SK-N-SH treated with all-trans-retinoic acid at 6 μM for 48 hours (cell line): ENCODE data around the gene ARL15.
"Not testable (repeated sequence)": the region's sequence is repeated elsewhere in the genome, so short reads cannot be mapped to it uniquely, and the experiment has no call there.

Experiments
- ATAC-seq: fragments of 200-7000 bp; cut with Tn5 transposase; 3 replicates; pipeline ENCODE4 v1.9.1; 2020; ENCODE audit warnings: mild to moderate bottlenecking, moderate library complexity
- ARNTL ChIP-seq: fragments of 450-650 bp; formaldehyde crosslinking; IDR thresholded peaks from 2 replicates; pipeline ENCODE4 v1.5.0; 2020; ENCODE audit warnings: low read depth, mild to moderate bottlenecking, moderate library complexity, borderline replicate concordance
- BACH2 ChIP-seq: fragments of 250-450 bp; sonication (Bioruptor Pico); IDR thresholded peaks from 2 replicates; pipeline ENCODE4 v1.9.0; 2021; ENCODE audit warnings: mild to moderate bottlenecking, borderline replicate concordance
- ESRRG ChIP-seq: fragments of 250-450 bp; sonication (Bioruptor Pico); IDR thresholded peaks from 2 replicates; pipeline ENCODE4 v1.6.1; 2021; ENCODE audit warnings: mild to moderate bottlenecking
- GLIS3 ChIP-seq: fragments of 250-450 bp; sonication (Bioruptor Pico); IDR thresholded peaks from 2 replicates; pipeline ENCODE4 v1.5.0; 2020; ENCODE audit warnings: mild to moderate bottlenecking, moderate library complexity
- OSR1 ChIP-seq: fragments of 250-450 bp; sonication (Bioruptor Pico); IDR thresholded peaks from 2 replicates; pipeline ENCODE4 v1.8.0; 2022; ENCODE audit warnings: moderate library complexity, mild to moderate bottlenecking, inconsistent platforms
- PPARA ChIP-seq: fragments of 250-450 bp; sonication (Bioruptor Pico); IDR thresholded peaks from 2 replicates; pipeline ENCODE4 v1.5.0; 2020; ENCODE audit warnings: mild to moderate bottlenecking, borderline replicate concordance
- SNAI2 ChIP-seq: fragments of 250-450 bp; sonication (Bioruptor Pico); IDR thresholded peaks from 2 replicates; pipeline ENCODE4 v1.5.0; 2020; ENCODE audit warnings: mild to moderate bottlenecking, moderate library complexity
- ZC3H10 ChIP-seq: fragments of 250-450 bp; sonication (Bioruptor Pico); IDR thresholded peaks from 2 replicates; pipeline ENCODE4 v1.5.1; 2021; ENCODE audit warnings: mild to moderate bottlenecking, moderate library complexity
- ZFP3 ChIP-seq: fragments of 250-450 bp; sonication (Bioruptor Pico); IDR thresholded peaks from 2 replicates; pipeline ENCODE4 v1.5.0; 2020; ENCODE audit warnings: mild to moderate bottlenecking, moderate library complexity
- ZFP30 ChIP-seq: fragments of 450-650 bp; formaldehyde crosslinking; IDR thresholded peaks from 2 replicates; pipeline ENCODE4 v1.5.0; 2022; ENCODE audit warnings: mild to moderate bottlenecking, moderate library complexity
- ZNF565 ChIP-seq: fragments of 450-650 bp; formaldehyde crosslinking; conservative IDR thresholded peaks from 2 replicates; pipeline ENCODE4 v1.5.0; 2020; ENCODE audit warnings: low read depth, mild to moderate bottlenecking, moderate library complexity
- ZNF70 ChIP-seq: fragments of 450-650 bp; formaldehyde crosslinking; IDR thresholded peaks from 2 replicates; pipeline ENCODE4 v1.5.0; 2020; ENCODE audit warnings: mild to moderate bottlenecking, moderate library complexity
- ZNF8 ChIP-seq: fragments of 450-650 bp; formaldehyde crosslinking; IDR thresholded peaks from 2 replicates; pipeline ENCODE4 v1.5.0; 2020; ENCODE audit warnings: mild to moderate bottlenecking, moderate library complexity
- TF ChIP-seq, protein P1 (sequence below): fragments of 250-450 bp; sonication (Bioruptor Pico); IDR thresholded peaks from 2 replicates; pipeline ENCODE4 v1.5.1; 2021; ENCODE audit warnings: mild to moderate bottlenecking, moderate library complexity
- TF ChIP-seq, protein P2 (sequence below): fragments of 250-450 bp; sonication (Bioruptor Pico); IDR thresholded peaks from 2 replicates; pipeline ENCODE4 v1.5.1; 2020; ENCODE audit warnings: low read depth, mild to moderate bottlenecking, moderate library complexity
- TF ChIP-seq, protein P3 (sequence below): fragments of 250-450 bp; sonication (Bioruptor Pico); IDR thresholded peaks from 2 replicates; pipeline ENCODE4 v1.8.0; 2021; ENCODE audit warnings: low read depth, mild to moderate bottlenecking, moderate library complexity, borderline replicate concordance
- TF ChIP-seq, protein P4 (sequence below): fragments of 250-450 bp; sonication (Bioruptor Pico); IDR thresholded peaks from 2 replicates; pipeline ENCODE4 v1.5.0; 2020; ENCODE audit warnings: mild to moderate bottlenecking, moderate library complexity
- TF ChIP-seq, protein P5 (sequence below): fragments of 250-450 bp; sonication (Bioruptor Pico); IDR thresholded peaks from 2 replicates; pipeline ENCODE4 v1.8.0; 2020; ENCODE audit warnings: mild to moderate bottlenecking, moderate library complexity, borderline replicate concordance

Gene ARL15

DNA sequence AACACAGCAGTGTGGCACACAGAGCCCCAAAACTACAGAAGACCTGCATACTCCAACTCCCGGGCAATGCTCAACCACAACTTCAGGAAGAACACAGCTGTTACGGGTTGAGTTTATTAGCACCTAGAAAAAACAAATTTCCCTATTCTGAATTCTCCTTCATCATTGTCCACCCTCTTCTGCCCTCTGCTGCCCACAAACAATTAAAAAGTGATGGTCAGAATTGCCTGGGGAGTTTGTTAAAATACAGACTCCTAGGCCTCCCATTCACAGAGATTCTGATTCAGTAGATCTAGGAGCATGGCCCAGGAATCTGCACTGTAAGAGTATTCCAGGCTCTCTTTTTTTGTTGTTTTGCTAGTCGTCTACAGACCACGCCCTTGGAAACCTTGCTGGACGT lies 439.3 kb downstream of the ARL15 start (continued):
- TF ChIP-seq, protein P1, sequence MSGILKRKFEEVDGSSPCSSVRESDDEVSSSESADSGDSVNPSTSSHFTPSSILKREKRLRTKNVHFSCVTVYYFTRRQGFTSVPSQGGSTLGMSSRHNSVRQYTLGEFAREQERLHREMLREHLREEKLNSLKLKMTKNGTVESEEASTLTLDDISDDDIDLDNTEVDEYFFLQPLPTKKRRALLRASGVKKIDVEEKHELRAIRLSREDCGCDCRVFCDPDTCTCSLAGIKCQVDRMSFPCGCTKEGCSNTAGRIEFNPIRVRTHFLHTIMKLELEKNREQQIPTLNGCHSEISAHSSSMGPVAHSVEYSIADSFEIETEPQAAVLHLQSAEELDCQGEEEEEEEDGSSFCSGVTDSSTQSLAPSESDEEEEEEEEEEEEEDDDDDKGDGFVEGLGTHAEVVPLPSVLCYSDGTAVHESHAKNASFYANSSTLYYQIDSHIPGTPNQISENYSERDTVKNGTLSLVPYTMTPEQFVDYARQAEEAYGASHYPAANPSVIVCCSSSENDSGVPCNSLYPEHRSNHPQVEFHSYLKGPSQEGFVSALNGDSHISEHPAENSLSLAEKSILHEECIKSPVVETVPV (CRISPR knock-in tag): no peak
- TF ChIP-seq, protein P2, sequence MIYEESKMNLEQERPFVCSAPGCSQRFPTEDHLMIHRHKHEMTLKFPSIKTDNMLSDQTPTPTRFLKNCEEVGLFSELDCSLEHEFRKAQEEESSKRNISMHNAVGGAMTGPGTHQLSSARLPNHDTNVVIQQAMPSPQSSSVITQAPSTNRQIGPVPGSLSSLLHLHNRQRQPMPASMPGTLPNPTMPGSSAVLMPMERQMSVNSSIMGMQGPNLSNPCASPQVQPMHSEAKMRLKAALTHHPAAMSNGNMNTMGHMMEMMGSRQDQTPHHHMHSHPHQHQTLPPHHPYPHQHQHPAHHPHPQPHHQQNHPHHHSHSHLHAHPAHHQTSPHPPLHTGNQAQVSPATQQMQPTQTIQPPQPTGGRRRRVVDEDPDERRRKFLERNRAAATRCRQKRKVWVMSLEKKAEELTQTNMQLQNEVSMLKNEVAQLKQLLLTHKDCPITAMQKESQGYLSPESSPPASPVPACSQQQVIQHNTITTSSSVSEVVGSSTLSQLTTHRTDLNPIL (CRISPR knock-in tag): no peak
- TF ChIP-seq ZNF70 (no peak), ZFP3 (CRISPR knock-in tag) (no peak)

DNA sequence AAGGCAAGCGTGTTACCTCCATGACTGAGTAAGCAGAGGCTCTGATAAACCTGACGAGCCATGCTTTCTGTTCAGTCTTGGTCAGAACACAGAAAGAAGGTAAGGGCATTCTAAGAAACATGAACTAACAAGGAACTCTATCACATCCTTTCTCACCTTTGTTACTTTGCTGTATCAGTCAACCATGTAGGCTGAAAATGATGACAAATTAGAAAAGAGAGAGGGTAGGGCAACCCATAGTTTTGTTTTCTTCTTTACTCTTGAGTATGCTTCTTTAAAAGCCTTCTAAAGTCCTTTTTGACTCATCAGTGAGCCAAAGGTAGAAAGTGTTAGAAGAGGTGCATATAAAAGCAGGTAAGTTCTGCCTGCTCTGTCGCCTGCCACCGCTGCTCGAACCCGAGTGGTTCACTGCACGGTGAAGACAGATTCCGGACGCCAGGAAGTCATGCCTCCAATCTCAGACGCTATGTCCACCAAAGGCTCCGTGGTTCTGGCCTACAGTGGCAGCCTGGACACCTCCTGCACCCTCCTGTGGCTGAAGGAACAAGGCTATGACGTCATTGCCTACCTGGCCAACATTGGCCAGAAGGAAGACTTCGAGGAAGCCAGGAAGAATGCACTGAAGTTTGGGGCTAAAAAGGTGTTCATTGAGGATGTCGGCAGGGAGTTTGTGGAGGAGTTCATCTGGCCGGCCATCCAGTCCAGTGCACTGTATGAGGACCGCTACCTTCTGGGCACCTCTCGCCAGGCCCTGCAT lies 451.5 kb downstream of the ARL15 start:
- TF ChIP-seq ESRRG (CRISPR knock-in tag) (no peak), ZNF70 (no peak), GLIS3 (CRISPR knock-in tag) (no peak)
- TF ChIP-seq, protein P3, sequence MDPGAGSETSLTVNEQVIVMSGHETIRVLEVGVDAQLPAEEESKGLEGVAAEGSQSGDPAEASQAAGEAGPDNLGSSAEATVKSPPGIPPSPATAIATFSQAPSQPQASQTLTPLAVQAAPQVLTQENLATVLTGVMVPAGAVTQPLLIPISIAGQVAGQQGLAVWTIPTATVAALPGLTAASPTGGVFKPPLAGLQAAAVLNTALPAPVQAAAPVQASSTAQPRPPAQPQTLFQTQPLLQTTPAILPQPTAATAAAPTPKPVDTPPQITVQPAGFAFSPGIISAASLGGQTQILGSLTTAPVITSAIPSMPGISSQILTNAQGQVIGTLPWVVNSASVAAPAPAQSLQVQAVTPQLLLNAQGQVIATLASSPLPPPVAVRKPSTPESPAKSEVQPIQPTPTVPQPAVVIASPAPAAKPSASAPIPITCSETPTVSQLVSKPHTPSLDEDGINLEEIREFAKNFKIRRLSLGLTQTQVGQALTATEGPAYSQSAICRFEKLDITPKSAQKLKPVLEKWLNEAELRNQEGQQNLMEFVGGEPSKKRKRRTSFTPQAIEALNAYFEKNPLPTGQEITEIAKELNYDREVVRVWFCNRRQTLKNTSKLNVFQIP (CRISPR knock-in tag): no peak
- TF ChIP-seq, protein P4, sequence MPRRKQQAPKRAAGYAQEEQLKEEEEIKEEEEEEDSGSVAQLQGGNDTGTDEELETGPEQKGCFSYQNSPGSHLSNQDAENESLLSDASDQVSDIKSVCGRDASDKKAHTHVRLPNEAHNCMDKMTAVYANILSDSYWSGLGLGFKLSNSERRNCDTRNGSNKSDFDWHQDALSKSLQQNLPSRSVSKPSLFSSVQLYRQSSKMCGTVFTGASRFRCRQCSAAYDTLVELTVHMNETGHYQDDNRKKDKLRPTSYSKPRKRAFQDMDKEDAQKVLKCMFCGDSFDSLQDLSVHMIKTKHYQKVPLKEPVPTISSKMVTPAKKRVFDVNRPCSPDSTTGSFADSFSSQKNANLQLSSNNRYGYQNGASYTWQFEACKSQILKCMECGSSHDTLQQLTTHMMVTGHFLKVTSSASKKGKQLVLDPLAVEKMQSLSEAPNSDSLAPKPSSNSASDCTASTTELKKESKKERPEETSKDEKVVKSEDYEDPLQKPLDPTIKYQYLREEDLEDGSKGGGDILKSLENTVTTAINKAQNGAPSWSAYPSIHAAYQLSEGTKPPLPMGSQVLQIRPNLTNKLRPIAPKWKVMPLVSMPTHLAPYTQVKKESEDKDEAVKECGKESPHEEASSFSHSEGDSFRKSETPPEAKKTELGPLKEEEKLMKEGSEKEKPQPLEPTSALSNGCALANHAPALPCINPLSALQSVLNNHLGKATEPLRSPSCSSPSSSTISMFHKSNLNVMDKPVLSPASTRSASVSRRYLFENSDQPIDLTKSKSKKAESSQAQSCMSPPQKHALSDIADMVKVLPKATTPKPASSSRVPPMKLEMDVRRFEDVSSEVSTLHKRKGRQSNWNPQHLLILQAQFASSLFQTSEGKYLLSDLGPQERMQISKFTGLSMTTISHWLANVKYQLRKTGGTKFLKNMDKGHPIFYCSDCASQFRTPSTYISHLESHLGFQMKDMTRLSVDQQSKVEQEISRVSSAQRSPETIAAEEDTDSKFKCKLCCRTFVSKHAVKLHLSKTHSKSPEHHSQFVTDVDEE: no peak
- TF ChIP-seq, protein P5, sequence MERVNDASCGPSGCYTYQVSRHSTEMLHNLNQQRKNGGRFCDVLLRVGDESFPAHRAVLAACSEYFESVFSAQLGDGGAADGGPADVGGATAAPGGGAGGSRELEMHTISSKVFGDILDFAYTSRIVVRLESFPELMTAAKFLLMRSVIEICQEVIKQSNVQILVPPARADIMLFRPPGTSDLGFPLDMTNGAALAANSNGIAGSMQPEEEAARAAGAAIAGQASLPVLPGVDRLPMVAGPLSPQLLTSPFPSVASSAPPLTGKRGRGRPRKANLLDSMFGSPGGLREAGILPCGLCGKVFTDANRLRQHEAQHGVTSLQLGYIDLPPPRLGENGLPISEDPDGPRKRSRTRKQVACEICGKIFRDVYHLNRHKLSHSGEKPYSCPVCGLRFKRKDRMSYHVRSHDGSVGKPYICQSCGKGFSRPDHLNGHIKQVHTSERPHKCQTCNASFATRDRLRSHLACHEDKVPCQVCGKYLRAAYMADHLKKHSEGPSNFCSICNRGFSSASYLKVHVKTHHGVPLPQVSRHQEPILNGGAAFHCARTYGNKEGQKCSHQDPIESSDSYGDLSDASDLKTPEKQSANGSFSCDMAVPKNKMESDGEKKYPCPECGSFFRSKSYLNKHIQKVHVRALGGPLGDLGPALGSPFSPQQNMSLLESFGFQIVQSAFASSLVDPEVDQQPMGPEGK (CRISPR knock-in tag): no peak
- TF ChIP-seq, all 23 proteins: peak for 0
- ATAC-seq: no peak

DNA sequence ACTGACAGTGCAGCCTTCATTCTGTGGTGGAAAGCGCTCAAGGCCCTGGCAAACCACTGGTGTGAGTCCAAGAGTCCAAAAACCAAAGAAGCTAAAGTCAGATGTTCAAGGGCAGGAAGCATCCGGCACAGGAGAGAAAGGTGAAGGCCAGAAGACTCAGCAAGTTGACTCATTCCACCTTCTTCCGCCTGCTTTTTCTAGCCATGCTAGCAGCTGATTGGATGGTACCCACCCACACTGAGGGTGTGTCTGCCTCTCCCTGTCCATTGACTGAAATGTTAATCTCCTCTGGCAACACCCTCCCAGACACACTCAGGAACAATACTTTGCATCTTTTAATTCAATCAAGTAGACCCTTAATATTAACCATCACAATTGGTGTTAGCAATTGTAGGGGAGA lies 453.9 kb downstream of the ARL15 start:
- TF ChIP-seq ARNTL (CRISPR knock-in tag) (no peak), ZC3H10 (no peak), ZFP3 (CRISPR knock-in tag) (no peak), ZFP30 (CRISPR knock-in tag) (no peak), SNAI2 (CRISPR knock-in tag) (no peak), PPARA (CRISPR knock-in tag) (no peak), ZNF565 (CRISPR knock-in tag) (no peak), OSR1 (CRISPR knock-in tag) (no peak), ZNF8 (CRISPR knock-in tag) (no peak), BACH2 (CRISPR knock-in tag) (no peak)
- TF ChIP-seq, protein P5 (CRISPR knock-in tag): no peak
- ATAC-seq: no peak

DNA sequence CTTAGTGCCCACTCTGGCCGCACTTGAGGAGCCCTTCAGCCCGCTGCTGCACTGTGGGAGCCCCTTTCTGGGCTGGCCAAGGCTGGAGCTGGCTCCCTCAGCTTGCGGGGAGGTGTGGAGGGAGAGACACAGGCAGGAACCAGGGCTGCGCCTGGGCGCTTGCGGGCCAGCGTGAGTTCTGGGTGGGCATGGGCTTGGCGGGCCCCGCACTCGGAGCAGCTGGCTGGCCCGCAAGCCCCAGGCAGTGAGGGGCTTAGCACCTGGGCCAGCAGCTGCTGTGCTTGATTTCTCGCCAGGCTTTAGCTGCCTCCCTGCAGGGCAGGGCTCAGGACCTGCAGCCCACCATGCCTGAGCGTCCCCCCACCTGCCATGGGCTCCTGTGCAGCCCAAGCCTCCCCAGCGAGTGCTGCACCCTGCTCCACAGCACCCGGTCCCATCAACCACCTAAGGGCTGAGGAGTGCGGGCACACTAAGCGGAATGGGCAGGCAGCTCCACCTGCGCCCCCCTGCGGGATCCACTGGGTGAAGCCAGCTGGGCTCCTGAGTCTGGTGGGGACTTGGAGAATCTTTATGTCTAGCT lies 473.4 kb downstream of the ARL15 start:
- not testable (repeated sequence) for ATAC-seq
